ENCODE data around the gene APOL3. TPM values are rescaled to one million over a fixed set of nuclear protein-coding genes. Genes with fewer than 3 reads are reported as not detected.

Gene APOL3
- total and polyA plus RNA-seq, 10 of the 15 experiments (the other 5 are each of a cell fraction or from before 2014, with no cell fraction given), result 6.9 to 66.8 (median 48.5) TPM

DNA sequence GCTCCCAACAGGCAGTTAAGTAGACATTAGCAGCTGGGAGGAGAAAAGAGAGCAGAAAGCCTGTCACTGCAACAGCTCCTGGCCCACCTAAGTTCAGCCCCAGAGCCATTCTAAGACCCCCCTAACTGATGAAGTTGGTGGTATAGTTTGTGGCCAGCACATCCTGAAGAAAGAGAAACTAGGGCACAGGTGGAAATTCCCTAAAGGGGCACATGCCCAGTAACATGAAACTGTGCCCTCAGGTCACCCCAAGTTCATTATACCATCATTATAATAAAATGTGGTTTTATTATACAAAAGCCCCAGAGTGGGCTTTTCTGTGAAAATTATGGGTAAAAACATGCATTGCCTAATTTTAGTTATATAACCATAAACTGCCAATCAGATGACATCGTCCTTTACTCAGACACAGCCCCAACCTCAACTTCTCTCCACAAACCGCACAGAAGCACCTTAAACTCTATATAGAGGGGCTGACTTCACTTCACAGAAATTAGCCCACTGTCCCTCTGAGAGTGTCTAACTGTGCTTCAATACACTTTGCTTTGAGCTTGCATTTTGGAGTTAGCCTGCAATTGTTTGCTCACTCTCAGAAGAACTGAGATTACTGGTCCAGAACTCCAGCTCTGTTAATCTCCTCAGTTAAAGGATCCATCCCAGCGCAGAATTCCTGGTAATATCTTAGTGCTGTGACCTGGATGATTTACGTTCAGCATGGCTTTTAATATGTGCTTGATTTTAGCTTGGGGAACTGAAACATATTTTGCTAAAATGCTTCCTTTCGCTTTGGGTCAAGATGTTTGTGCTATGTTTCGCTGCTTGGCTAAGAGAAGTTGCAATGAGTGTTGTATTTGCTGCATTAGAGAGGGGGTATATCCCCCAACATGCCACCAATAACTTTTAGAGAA lies 1.8 kb upstream of the APOL3 start (continued):
- TF ChIP-seq, protein P1, sequence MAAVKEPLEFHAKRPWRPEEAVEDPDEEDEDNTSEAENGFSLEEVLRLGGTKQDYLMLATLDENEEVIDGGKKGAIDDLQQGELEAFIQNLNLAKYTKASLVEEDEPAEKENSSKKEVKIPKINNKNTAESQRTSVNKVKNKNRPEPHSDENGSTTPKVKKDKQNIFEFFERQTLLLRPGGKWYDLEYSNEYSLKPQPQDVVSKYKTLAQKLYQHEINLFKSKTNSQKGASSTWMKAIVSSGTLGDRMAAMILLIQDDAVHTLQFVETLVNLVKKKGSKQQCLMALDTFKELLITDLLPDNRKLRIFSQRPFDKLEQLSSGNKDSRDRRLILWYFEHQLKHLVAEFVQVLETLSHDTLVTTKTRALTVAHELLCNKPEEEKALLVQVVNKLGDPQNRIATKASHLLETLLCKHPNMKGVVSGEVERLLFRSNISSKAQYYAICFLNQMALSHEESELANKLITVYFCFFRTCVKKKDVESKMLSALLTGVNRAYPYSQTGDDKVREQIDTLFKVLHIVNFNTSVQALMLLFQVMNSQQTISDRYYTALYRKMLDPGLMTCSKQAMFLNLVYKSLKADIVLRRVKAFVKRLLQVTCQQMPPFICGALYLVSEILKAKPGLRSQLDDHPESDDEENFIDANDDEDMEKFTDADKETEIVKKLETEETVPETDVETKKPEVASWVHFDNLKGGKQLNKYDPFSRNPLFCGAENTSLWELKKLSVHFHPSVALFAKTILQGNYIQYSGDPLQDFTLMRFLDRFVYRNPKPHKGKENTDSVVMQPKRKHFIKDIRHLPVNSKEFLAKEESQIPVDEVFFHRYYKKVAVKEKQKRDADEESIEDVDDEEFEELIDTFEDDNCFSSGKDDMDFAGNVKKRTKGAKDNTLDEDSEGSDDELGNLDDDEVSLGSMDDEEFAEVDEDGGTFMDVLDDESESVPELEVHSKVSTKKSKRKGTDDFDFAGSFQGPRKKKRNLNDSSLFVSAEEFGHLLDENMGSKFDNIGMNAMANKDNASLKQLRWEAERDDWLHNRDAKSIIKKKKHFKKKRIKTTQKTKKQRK (IDR thresholded peaks at IDR 0.05; ENCODE audit: low read depth, low read length), result no peak
- TF ChIP-seq, protein P2, sequence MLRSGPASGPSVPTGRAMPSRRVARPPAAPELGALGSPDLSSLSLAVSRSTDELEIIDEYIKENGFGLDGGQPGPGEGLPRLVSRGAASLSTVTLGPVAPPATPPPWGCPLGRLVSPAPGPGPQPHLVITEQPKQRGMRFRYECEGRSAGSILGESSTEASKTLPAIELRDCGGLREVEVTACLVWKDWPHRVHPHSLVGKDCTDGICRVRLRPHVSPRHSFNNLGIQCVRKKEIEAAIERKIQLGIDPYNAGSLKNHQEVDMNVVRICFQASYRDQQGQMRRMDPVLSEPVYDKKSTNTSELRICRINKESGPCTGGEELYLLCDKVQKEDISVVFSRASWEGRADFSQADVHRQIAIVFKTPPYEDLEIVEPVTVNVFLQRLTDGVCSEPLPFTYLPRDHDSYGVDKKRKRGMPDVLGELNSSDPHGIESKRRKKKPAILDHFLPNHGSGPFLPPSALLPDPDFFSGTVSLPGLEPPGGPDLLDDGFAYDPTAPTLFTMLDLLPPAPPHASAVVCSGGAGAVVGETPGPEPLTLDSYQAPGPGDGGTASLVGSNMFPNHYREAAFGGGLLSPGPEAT (IDR thresholded peaks at IDR 0.05; ENCODE audit: low read depth), result peak; percentile 88; the same call in 1 of the 2 replicates
- TF ChIP-seq MEF2B (IDR thresholded peaks at IDR 0.05; ENCODE audit: partially characterized antibody, poor library complexity, severe bottlenecking) (peak; percentile 70), TCF12 (IDR thresholded peaks at IDR 0.05; ENCODE audit: low read depth, low read length) (no peak), PML (IDR thresholded peaks at IDR 0.05; ENCODE audit: low read length) (0 out of 2 replicates have a peak, but pooled peaks have one; percentile 34), NFXL1 (IDR thresholded peaks at IDR 0.05; ENCODE audit: borderline replicate concordance) (no peak), POU2F2 (IDR thresholded peaks at IDR 0.05; ENCODE audit: borderline replicate concordance, low read depth, low read length) (peak; percentile 47; the same call in 1 of the 3 replicates)
- TF ChIP-seq, protein P3, sequence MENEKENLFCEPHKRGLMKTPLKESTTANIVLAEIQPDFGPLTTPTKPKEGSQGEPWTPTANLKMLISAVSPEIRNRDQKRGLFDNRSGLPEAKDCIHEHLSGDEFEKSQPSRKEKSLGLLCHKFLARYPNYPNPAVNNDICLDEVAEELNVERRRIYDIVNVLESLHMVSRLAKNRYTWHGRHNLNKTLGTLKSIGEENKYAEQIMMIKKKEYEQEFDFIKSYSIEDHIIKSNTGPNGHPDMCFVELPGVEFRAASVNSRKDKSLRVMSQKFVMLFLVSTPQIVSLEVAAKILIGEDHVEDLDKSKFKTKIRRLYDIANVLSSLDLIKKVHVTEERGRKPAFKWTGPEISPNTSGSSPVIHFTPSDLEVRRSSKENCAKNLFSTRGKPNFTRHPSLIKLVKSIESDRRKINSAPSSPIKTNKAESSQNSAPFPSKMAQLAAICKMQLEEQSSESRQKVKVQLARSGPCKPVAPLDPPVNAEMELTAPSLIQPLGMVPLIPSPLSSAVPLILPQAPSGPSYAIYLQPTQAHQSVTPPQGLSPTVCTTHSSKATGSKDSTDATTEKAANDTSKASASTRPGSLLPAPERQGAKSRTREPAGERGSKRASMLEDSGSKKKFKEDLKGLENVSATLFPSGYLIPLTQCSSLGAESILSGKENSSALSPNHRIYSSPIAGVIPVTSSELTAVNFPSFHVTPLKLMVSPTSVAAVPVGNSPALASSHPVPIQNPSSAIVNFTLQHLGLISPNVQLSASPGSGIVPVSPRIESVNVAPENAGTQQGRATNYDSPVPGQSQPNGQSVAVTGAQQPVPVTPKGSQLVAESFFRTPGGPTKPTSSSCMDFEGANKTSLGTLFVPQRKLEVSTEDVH (IDR thresholded peaks at IDR 0.05; ENCODE audit: low read depth, partially characterized antibody), result no peak
- TF ChIP-seq, protein P4, sequence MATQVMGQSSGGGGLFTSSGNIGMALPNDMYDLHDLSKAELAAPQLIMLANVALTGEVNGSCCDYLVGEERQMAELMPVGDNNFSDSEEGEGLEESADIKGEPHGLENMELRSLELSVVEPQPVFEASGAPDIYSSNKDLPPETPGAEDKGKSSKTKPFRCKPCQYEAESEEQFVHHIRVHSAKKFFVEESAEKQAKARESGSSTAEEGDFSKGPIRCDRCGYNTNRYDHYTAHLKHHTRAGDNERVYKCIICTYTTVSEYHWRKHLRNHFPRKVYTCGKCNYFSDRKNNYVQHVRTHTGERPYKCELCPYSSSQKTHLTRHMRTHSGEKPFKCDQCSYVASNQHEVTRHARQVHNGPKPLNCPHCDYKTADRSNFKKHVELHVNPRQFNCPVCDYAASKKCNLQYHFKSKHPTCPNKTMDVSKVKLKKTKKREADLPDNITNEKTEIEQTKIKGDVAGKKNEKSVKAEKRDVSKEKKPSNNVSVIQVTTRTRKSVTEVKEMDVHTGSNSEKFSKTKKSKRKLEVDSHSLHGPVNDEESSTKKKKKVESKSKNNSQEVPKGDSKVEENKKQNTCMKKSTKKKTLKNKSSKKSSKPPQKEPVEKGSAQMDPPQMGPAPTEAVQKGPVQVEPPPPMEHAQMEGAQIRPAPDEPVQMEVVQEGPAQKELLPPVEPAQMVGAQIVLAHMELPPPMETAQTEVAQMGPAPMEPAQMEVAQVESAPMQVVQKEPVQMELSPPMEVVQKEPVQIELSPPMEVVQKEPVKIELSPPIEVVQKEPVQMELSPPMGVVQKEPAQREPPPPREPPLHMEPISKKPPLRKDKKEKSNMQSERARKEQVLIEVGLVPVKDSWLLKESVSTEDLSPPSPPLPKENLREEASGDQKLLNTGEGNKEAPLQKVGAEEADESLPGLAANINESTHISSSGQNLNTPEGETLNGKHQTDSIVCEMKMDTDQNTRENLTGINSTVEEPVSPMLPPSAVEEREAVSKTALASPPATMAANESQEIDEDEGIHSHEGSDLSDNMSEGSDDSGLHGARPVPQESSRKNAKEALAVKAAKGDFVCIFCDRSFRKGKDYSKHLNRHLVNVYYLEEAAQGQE (IDR thresholded peaks at IDR 0.05; ENCODE audit: low read depth, low read length), result no peak
- TF ChIP-seq, protein P5, sequence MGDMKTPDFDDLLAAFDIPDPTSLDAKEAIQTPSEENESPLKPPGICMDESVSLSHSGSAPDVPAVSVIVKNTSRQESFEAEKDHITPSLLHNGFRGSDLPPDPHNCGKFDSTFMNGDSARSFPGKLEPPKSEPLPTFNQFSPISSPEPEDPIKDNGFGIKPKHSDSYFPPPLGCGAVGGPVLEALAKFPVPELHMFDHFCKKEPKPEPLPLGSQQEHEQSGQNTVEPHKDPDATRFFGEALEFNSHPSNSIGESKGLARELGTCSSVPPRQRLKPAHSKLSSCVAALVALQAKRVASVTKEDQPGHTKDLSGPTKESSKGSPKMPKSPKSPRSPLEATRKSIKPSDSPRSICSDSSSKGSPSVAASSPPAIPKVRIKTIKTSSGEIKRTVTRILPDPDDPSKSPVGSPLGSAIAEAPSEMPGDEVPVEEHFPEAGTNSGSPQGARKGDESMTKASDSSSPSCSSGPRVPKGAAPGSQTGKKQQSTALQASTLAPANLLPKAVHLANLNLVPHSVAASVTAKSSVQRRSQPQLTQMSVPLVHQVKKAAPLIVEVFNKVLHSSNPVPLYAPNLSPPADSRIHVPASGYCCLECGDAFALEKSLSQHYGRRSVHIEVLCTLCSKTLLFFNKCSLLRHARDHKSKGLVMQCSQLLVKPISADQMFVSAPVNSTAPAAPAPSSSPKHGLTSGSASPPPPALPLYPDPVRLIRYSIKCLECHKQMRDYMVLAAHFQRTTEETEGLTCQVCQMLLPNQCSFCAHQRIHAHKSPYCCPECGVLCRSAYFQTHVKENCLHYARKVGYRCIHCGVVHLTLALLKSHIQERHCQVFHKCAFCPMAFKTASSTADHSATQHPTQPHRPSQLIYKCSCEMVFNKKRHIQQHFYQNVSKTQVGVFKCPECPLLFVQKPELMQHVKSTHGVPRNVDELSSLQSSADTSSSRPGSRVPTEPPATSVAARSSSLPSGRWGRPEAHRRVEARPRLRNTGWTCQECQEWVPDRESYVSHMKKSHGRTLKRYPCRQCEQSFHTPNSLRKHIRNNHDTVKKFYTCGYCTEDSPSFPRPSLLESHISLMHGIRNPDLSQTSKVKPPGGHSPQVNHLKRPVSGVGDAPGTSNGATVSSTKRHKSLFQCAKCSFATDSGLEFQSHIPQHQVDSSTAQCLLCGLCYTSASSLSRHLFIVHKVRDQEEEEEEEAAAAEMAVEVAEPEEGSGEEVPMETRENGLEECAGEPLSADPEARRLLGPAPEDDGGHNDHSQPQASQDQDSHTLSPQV (IDR thresholded peaks at IDR 0.05), result no peak
